ENCODE measurements around the gene TFCP2L1. TPM values are rescaled to one million over a fixed set of nuclear protein-coding genes. Genes with fewer than 3 reads are reported as not detected.

TFCP2L1 gene
- total RNA-seq, 1 experiment from 2014 or later = 1.8 TPM

GRCh38 chr2:121304941-121305340 lies 19.9 kb upstream of the TFCP2L1 start:
- no peak overlapping the region for H2BK5ac ChIP-seq (ENCODE audit: insufficient read length, low read length)
- Mint-ChIP-seq H3K9me3 (no peaks in the 10 kb centered on the region), H3K27me3 (ENCODE audit: low read depth) (peaks cover 18% of the 10 kb centered on the region), H3K27ac (peak overlapping the region in 1 of 3 experiments; percentile 30; a peak in 1 of 7 replicates), H3K4me1 (no peaks in the 10 kb centered on the region), H3K36me3 (ENCODE audit: insufficient read depth in 1 of 3, low read depth in 3 of 3) (no peaks in the 10 kb centered on the region), H3K4me3 (no peak overlapping the region)
- H3K56ac ChIP-seq (ENCODE audit: insufficient read length, low read depth, low read length) = no peak overlapping the region
- no peaks in the 10 kb centered on the region for H3K4me1 ChIP-seq (ENCODE audit: insufficient read depth, low read length)
- no peak overlapping the region for H4K91ac ChIP-seq (ENCODE audit: insufficient read length, low read depth, low read length)
- no peak for TF ChIP-seq CTCF (conservative IDR thresholded peaks at IDR 0.05)
- no peak overlapping the region for H3K4me2 ChIP-seq (ENCODE audit: insufficient read depth, insufficient read length, low read length)
- no peak overlapping the region for H3K14ac ChIP-seq (ENCODE audit: insufficient read depth, low read length)
- no peak overlapping the region for H4K5ac ChIP-seq (ENCODE audit: insufficient read length, low read depth, low read length)
- H3K79me2 ChIP-seq (ENCODE audit: insufficient read depth, low read length) = no peaks in the 10 kb centered on the region
- no peak overlapping the region for H2BK20ac ChIP-seq (ENCODE audit: low read depth, low read length, poor library complexity, severe bottlenecking)
- H3K23ac ChIP-seq (ENCODE audit: insufficient read length, low read depth, low read length) = no peak overlapping the region
- H4K20me1 ChIP-seq (ENCODE audit: control insufficient read depth, insufficient read depth, insufficient read length) = no peaks in the 10 kb centered on the region
- H3K27me3 ChIP-seq (ENCODE audit: insufficient read depth, low read length) = no peaks in the 10 kb centered on the region
- H3K9me3 ChIP-seq (ENCODE audit: control insufficient read depth, low read depth, low read length) = no peaks in the 10 kb centered on the region
- no peak overlapping the region for H2AK5ac ChIP-seq (ENCODE audit: insufficient read length, low read length)
- H3K4ac ChIP-seq (ENCODE audit: low read depth, low read length) = no peak overlapping the region
- H3K79me1 ChIP-seq (ENCODE audit: insufficient read depth, low read depth, low read length, poor library complexity, severe bottlenecking) = no peaks in the 10 kb centered on the region
- no peak overlapping the region for H4K8ac ChIP-seq (replicated peaks; ENCODE audit: insufficient read length, low read depth, low read length)
- H2BK15ac ChIP-seq (ENCODE audit: low read depth, low read length) = no peak overlapping the region
- H2BK120ac ChIP-seq (ENCODE audit: low read depth, low read length, poor library complexity, severe bottlenecking) = no peak overlapping the region
- WGBS (ENCODE audit: extremely low coverage, insufficient read length, low lambda C conversion rate) = no CpG with 5 or more reads among the region's 2 CpGs
- no peak overlapping the region for H2AFZ ChIP-seq (ENCODE audit: low read length)
- no peak for DNase-seq
- H3K9ac ChIP-seq (ENCODE audit: extremely low read depth, insufficient read length, low read length) = no peak overlapping the region
- H2BK12ac ChIP-seq (ENCODE audit: insufficient read length, low read depth, low read length) = no peak overlapping the region
- no peaks in the 10 kb centered on the region for H3K23me2 ChIP-seq (ENCODE audit: insufficient read length, low read depth, low read length, poor library complexity, severe bottlenecking)
- no peak overlapping the region for H3K27ac ChIP-seq (ENCODE audit: insufficient read length, low read depth, low read length)
- H3T11ph ChIP-seq (ENCODE audit: low read length) = no peak overlapping the region
- H3K18ac ChIP-seq (ENCODE audit: insufficient read length, low read depth, low read length) = no peak overlapping the region

All from H9 (cell line).